NAMALWA (cell line): ENCODE data around the gene CELA2B.
"Not testable (repeated sequence)": the region's sequence is repeated elsewhere in the genome, so short reads cannot be mapped to it uniquely, and the experiment has no call there.

Source experiments
- DNase-seq: peaks from one replicate; pipeline ENCODE4 v3.0.0-alpha.2; 2015; ENCODE audit warnings: low spot score

The CELA2B gene

GRCh38 chr1:15475752-15476314, at the start of gene CELA2B:
CELA2B (plus strand) TSS chr1:15476104; CDS start chr1:15476126, 22 bp downstream.
- no peak for DNase-seq

DNA sequence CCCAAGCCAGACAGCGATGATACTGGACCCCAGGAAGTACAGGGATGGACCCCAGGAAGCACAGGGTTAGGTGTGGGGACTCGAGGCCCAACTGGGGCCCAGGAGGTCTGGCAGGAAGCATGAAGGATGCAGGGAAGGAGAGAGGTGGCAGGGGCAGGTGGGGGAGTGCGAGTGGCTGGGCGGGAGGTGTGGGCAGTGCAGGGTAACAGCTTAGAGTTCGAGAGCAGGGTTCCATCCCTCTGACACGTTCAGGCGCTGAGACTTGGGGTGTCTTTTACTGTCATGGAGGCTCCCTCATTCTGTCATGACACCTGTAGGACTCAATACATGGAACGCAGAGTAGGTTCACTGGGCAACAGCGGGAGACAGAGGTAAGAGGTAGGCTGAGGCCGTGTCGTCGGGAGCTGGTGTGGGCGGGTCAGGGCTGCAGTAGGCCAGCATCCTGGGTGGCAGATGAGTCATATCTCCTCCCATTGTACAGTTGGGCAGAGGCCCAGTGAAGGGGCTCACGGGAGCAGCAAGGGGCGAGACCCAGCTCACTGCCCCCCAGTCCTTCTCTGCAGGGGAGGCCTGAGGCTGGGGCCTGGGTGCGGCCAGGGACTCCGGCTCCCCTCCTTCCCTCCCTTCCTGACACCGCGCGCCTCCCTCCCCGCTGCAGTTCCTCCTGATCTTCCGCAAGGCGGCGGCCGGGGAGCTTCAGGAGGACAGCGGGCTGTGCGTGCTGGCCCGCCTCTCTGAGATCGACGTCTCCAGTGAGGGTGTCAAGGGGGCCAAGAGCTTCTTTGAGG, 49.2 kb upstream of the CELA2B start:
- DNase-seq, result no peak

GRCh38 chr1:15427280-15427666, 48.6 kb upstream of the CELA2B start:
- no peak for DNase-seq

GRCh38 chr1:15428252-15428651, 47.7 kb upstream of the CELA2B start:
- not testable (repeated sequence) for DNase-seq

GRCh38 chr1:15428815-15429435, 47.0 kb upstream of the CELA2B start:
- no peak for DNase-seq

GRCh38 chr1:15429701-15430149, 46.2 kb upstream of the CELA2B start:
- DNase-seq, result no peak

- DNase-seq, result peak; percentile 78
Measured at GRCh38 chr1:15430787-15431570, 44.9 kb upstream of the CELA2B start.

GRCh38 chr1:15431571-15431948, 44.3 kb upstream of the CELA2B start:
- no peak for DNase-seq

GRCh38 chr1:15432324-15432723, 43.6 kb upstream of the CELA2B start:
- DNase-seq, result no peak

DNA sequence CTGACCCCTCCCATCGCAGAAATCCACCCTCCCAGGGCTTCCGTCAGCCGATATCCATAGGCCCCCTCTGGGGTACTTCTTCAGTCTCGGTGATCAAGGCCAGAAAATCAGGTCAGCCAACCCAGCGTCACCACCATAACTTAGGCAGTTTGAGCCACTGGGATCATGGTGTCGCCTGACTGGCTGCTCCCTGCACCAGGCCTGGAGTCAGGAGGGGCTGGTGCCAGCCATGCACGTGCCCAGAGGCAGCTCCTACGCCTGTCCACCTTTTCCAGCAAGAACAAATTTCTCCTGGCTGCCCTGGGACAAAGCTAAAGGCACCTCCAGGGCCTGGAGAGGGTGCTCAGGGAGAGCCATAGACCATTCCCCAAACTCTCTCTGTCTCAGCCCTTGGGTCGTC, 42.4 kb upstream of the CELA2B start:
- no peak for DNase-seq

- DNase-seq, result not testable (repeated sequence)
Measured at GRCh38 chr1:15434739-15435138, 41.2 kb upstream of the CELA2B start.

- no peak for DNase-seq
Measured at GRCh38 chr1:15435239-15436077, 40.4 kb upstream of the CELA2B start.

GRCh38 chr1:15436881-15437442, 38.9 kb upstream of the CELA2B start:
- DNase-seq, result no peak

DNA sequence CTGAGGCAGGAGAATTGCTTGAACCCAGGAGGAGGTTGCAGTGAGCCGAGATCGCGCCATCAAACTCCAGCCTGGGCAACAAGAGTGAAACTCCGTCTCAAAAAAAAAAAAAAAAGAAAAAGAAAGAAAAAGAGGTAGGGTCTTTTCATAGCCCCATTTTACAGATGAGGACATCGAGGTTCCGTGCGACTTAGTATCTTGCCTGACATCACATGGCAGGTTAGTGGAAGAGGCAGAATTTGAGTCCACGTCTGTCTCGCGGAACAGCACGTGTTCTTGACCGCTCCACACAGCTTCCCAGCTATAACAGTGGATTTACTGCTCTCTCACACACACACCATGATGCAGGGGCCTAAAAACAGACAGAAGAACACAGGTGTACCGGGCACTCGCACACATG, 36.6 kb upstream of the CELA2B start:
- no peak for DNase-seq

GRCh38 chr1:15440357-15440756, 35.5 kb upstream of the CELA2B start:
- DNase-seq, result no peak

DNA sequence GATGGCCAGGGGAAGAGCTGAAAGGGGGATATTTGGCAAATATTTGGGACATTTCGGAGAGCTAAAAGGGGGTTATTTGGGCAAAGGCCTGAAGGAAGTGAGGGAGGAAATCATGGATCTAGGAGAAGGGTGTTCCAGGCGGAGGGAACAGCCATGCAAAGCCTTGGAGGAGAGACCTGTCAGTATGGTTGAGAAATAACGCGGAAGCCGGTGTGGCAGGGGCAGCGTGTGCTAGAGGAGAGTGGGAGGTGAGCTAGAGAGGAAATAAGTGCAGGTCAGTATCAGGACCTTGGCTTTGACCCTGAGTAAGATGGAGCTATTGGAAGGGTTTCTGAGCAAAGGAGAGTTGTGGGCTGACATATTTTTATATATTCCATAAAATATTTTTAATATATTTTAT, 34.7 kb upstream of the CELA2B start:
- DNase-seq, result no peak

DNA sequence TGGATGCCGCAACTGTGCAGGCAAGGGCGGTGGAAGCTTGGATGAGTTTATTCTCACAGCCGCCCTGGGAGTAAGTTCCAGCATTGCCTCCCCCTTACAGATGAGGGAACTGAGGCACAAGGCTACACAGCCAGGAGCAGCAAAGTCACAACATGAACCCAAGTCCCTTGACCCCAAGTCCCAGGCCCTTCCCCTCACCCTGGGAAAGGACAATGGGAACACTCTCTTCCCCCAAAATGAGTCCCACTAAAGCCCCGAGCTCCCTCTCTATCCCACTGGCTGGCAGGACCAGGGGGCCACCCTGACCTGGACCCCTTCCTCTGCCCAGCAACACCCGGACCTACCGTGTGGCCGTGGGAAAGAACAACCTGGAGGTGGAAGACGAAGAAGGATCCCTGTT, 33.8 kb upstream of the CELA2B start:
- DNase-seq, result no peak

DNA sequence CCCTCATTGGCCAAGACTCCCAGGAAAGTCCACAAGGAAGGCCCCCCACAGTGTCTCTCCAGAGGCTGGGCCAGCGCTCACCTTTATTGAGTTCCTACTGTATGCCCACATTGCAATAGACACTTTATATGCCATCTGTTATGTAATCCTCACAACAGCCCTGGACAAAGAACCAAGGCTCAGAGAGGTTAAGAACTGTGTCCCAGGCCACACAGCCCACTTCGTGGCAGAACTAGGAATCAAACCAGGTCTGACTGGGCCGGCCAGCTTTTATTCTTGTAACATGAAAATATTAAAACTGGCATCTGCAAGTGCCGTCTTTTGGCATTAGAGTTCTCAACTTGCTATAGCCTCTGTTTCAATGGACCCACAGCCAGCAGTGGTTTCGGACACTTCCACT, 33.1 kb upstream of the CELA2B start:
- DNase-seq, result no peak

DNA sequence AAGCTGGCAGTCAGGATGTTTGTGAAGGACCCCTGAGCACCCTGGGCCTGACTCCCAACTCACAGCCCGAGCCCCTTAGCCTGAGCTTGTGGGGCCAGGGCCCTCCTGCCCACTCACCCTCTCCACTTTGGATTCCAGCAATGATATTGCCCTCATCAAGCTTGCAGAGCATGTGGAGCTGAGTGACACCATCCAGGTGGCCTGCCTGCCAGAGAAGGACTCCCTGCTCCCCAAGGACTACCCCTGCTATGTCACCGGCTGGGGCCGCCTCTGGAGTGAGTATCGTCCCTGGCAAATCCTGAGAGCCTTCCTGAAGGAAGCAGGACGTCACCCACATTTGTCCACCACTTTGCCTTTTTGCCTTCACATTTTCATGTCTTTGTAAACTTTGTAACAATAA, 32.6 kb upstream of the CELA2B start:
- no peak for DNase-seq

DNA sequence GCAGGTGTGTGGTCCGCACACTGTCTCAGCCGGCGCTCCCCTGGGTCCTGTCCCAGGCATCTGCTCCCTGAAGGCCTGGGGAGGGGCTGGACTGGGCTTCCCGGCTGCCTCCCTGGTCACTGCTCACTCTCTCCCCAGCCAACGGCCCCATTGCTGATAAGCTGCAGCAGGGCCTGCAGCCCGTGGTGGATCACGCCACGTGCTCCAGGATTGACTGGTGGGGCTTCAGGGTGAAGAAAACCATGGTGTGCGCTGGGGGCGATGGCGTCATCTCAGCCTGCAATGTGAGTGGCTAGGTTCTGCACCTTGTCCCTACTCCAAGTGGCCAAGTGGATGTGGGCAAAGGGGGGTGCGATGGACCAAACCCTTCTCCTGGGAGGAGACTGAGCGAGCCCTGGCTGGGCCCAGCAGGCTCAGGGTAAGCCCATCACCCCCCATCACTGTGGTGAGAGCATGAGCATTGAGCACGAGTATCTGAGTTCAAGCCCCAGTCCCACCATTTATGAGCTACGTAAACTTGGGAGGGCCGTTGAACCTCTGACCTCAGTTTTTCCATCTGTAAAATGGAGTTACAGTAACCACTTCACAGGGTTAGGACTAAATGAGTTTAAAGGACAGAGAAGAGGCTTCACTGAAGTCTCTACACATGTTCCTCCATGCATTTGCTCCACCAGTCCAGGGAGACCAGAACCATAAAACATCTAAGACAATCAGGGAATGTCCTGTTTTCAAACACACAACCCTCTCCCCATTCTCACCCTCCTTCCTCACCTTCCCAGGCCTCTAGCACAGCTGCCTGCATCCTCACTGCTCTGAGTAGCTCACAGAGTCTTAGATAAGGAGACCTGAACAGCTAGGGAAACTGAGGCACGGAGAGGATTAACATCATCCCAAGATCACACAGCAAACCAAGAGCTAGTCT, 31.2 kb upstream of the CELA2B start:
- DNase-seq, result no peak
